ENCODE data around the gene SLC13A1.

- TF ChIP-seq, protein P1, sequence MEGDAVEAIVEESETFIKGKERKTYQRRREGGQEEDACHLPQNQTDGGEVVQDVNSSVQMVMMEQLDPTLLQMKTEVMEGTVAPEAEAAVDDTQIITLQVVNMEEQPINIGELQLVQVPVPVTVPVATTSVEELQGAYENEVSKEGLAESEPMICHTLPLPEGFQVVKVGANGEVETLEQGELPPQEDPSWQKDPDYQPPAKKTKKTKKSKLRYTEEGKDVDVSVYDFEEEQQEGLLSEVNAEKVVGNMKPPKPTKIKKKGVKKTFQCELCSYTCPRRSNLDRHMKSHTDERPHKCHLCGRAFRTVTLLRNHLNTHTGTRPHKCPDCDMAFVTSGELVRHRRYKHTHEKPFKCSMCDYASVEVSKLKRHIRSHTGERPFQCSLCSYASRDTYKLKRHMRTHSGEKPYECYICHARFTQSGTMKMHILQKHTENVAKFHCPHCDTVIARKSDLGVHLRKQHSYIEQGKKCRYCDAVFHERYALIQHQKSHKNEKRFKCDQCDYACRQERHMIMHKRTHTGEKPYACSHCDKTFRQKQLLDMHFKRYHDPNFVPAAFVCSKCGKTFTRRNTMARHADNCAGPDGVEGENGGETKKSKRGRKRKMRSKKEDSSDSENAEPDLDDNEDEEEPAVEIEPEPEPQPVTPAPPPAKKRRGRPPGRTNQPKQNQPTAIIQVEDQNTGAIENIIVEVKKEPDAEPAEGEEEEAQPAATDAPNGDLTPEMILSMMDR (IDR thresholded peaks at IDR 0.05) = no peak
- TF ChIP-seq USF2 (CRISPR knock-in tag; IDR thresholded peaks at IDR 0.05) = no peak
- TF ChIP-seq IRF2 (CRISPR knock-in tag; IDR thresholded peaks at IDR 0.05; ENCODE audit: borderline replicate concordance, low read depth) = no peak
- TF ChIP-seq, protein P2, sequence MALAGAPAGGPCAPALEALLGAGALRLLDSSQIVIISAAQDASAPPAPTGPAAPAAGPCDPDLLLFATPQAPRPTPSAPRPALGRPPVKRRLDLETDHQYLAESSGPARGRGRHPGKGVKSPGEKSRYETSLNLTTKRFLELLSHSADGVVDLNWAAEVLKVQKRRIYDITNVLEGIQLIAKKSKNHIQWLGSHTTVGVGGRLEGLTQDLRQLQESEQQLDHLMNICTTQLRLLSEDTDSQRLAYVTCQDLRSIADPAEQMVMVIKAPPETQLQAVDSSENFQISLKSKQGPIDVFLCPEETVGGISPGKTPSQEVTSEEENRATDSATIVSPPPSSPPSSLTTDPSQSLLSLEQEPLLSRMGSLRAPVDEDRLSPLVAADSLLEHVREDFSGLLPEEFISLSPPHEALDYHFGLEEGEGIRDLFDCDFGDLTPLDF (CRISPR knock-in tag; IDR thresholded peaks at IDR 0.05) = no peak
- TF ChIP-seq ESRRA (CRISPR knock-in tag; IDR thresholded peaks at IDR 0.05; ENCODE audit: borderline replicate concordance) = no peak
- no peak for TF ChIP-seq USF1 (CRISPR knock-in tag; IDR thresholded peaks at IDR 0.05)
- TF ChIP-seq KAT7 (CRISPR knock-in tag; IDR thresholded peaks at IDR 0.05; ENCODE audit: borderline replicate concordance) = no peak
- TF ChIP-seq TEAD1 (CRISPR knock-in tag; IDR thresholded peaks at IDR 0.05) = no peak
- TF ChIP-seq, protein P3, sequence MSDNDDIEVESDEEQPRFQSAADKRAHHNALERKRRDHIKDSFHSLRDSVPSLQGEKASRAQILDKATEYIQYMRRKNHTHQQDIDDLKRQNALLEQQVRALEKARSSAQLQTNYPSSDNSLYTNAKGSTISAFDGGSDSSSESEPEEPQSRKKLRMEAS (CRISPR knock-in tag; IDR thresholded peaks at IDR 0.05) = no peak
These were observed 42.8 kb upstream of the SLC13A1 start for GRCh38 chr7:123242467-123243092.
